COLO668 (cell line): Measurements from ENCODE around the gene PLCD3.

Experiments
- DNase-seq: peaks from one replicate; lab custom pipeline; 2025; ENCODE audit not compliant: unreplicated experiment; lab: John Stamatoyannopoulos, UW

PLCD3 gene

GRCh38 chr17:45086391-45086790 lies 45.9 kb downstream of the PLCD3 start:
- DNase-seq: no peak

- no peak for DNase-seq
Measured at GRCh38 chr17:45081047-45081703, 51.1 kb downstream of the PLCD3 start.

- DNase-seq: no peak
Measured at GRCh38 chr17:45077643-45078042, 54.7 kb downstream of the PLCD3 start.

GRCh38 chr17:45073414-45074070 lies 58.8 kb downstream of the PLCD3 start:
- no peak for DNase-seq

- no peak for DNase-seq
Measured at GRCh38 chr17:45070809-45071208, 61.5 kb downstream of the PLCD3 start.

GRCh38 chr17:45070001-45070400 lies 62.3 kb downstream of the PLCD3 start:
- DNase-seq: no peak

- no peak for DNase-seq
Measured at GRCh38 chr17:45067637-45068036, 64.7 kb downstream of the PLCD3 start.

- DNase-seq: no peak
Measured at GRCh38 chr17:45063198-45063597, 69.1 kb downstream of the PLCD3 start.

- DNase-seq: no peak
Measured at GRCh38 chr17:45061606-45062205, 70.6 kb downstream of the PLCD3 start.

GRCh38 chr17:45060797-45061605 lies 71.3 kb downstream of the PLCD3 start, which contains the start of gene NMT1:
NMT1 (plus strand) TSS chr17:45061317; CDS start chr17:45061330, 13 bp downstream.
- DNase-seq: peak; percentile 94

- DNase-seq: no peak
Measured at GRCh38 chr17:45060382-45060796, 71.9 kb downstream of the PLCD3 start.
